B cell (primary cell): ENCODE data around the gene RNLS. TPM values are rescaled to one million over a fixed set of nuclear protein-coding genes. Genes with fewer than 3 reads are reported as not detected.

Source experiments
- ATAC-seq: fragments of 200-7000 bp; cut with Tn5 transposase; one replicate; pipeline ENCODE4 v1.10.0; 2021; ENCODE audit warnings: low read depth, mild to moderate bottlenecking, moderate number of reproducible peaks, moderate library complexity
- CTCF ChIA-PET: fragments of 350-600 bp; sonication (Branson Sonifier 250); formaldehyde crosslinking; loops from one replicate; lab custom pipeline; 2021; ENCODE audit warnings: antibody characterized with exemption, inconsistent platforms; lab: Charles Lee
- POLR2A ChIA-PET: fragments of 350-600 bp; sonication (Branson Sonifier 250); formaldehyde crosslinking; loops from one replicate; lab custom pipeline; 2021; ENCODE audit warnings: antibody characterized with exemption; lab: Charles Lee
- DNase-seq: peaks from one replicate; pipeline ENCODE4 v3.0.0; 2013
- H2AFZ ChIP-seq: 2 replicates; pipeline ENCODE4 v1.6.1; 2012; ENCODE audit warnings: mild to moderate bottlenecking, low read depth, low read length; ENCODE audit not compliant: insufficient read depth, poor library complexity, severe bottlenecking
- H3K27ac ChIP-seq, 2 donors: 1 replicate in 1 of 2; 2 replicates in 1 of 2; pipeline ENCODE4 v1.5.1; 2012 to 2013; ENCODE audit warnings: low read length in 2 of 2, mild to moderate bottlenecking in 2 of 2, moderate library complexity in 1 of 2
- H3K27me3 ChIP-seq, 4 experiments: fragments of 200-600 bp in 1 of 4; sonication (generic) in 1 of 4; replicated peaks in 1 of 4; 1 replicate in 2 of 4; 2 replicates in 2 of 4; pipeline versions ENCODE4 v1.6.1 to v1.7.0; 2013 to 2016; ENCODE audit warnings: low read length in 3 of 4, mild to moderate bottlenecking in 2 of 4, mixed read lengths in 1 of 4, moderate library complexity in 1 of 4; ENCODE audit not compliant: insufficient read depth in 4 of 4, control insufficient read depth in 3 of 4; ENCODE audit errors: control extremely low read depth in 1 of 4
- H3K36me3 ChIP-seq, 2 experiments: replicated peaks in 1 of 2; 1 replicate in 1 of 2; 2 replicates in 1 of 2; pipeline versions ENCODE4 v1.6.1 to v1.7.1; 2013; ENCODE audit warnings: low read length in 1 of 2; ENCODE audit not compliant: insufficient read depth in 2 of 2, control insufficient read depth in 1 of 2; ENCODE audit errors: control extremely low read depth in 1 of 2, extremely low read depth in 1 of 2
- H3K4me1 ChIP-seq, 2 donors: fragments of 200-600 bp in 1 of 2; sonication (generic) in 1 of 2; 1 replicate in 1 of 2; 2 replicates in 1 of 2; pipeline versions ENCODE4 v1.5.1 to v1.6.1; 2013 to 2017; ENCODE audit warnings: low read length in 2 of 2; ENCODE audit not compliant: control insufficient read depth in 2 of 2, insufficient read depth in 2 of 2
- H3K4me2 ChIP-seq: replicated peaks from 2 replicates; pipeline ENCODE3; 2012; ENCODE audit warnings: mild to moderate bottlenecking, low read depth, low read length; ENCODE audit not compliant: poor library complexity, severe bottlenecking
- H3K4me3 ChIP-seq, 5 experiments: fragments of 200-600 bp in 1 of 5; sonication (generic) in 1 of 5; 1 replicate in 3 of 5; 2 replicates in 2 of 5; pipeline versions ENCODE4 v1.5.1 to v1.7.0; 2011 to 2016; ENCODE audit warnings: low read length in 4 of 5, mild to moderate bottlenecking in 4 of 5, low read depth in 2 of 5, control low read depth in 1 of 5, moderate library complexity in 1 of 5; ENCODE audit not compliant: insufficient read depth in 1 of 5; ENCODE audit errors: control extremely low read depth in 1 of 5, extremely low read depth in 1 of 5
- H3K79me2 ChIP-seq: fragments of 200-600 bp; sonication (generic); one replicate; pipeline ENCODE4 v1.6.0; 2016; ENCODE audit warnings: low read length; ENCODE audit not compliant: control insufficient read depth, insufficient read depth
- H3K9ac ChIP-seq: fragments of 200-600 bp; sonication (generic); 2 replicates; pipeline ENCODE4 v1.6.1; 2017; ENCODE audit warnings: mild to moderate bottlenecking, low read length, moderate library complexity
- H3K9me3 ChIP-seq, 3 donors: one replicate each; pipeline versions ENCODE4 v1.6.1 to v1.7.1; 2013; ENCODE audit warnings: low read length in 2 of 3; ENCODE audit not compliant: control insufficient read depth in 2 of 3, insufficient read depth in 1 of 3; ENCODE audit errors: control extremely low read depth in 1 of 3
- H4K20me1 ChIP-seq: 2 replicates; pipeline ENCODE4 v1.6.0; 2012; ENCODE audit warnings: mild to moderate bottlenecking, low read length; ENCODE audit not compliant: insufficient read depth, control insufficient read depth, poor library complexity, severe bottlenecking
- H3K27ac Mint-ChIP-seq: one replicate; pipeline ENCODE4 v1.8.0; 2021; ENCODE audit warnings: mixed read lengths
- H3K27me3 Mint-ChIP-seq: one replicate; pipeline ENCODE4 v1.8.0; 2021; ENCODE audit warnings: mixed read lengths
- H3K4me1 Mint-ChIP-seq: one replicate; pipeline ENCODE4 v1.8.0; 2021; ENCODE audit warnings: mixed read lengths
- H3K4me3 Mint-ChIP-seq: one replicate; pipeline ENCODE4 v1.8.0; 2021; ENCODE audit warnings: mixed read lengths
- H3K9me3 Mint-ChIP-seq: one replicate; pipeline ENCODE4 v1.8.0; 2022; ENCODE audit warnings: mixed read lengths; ENCODE audit not compliant: insufficient read depth
- CTCF ChIP-seq: fragments of 200-600 bp; IDR thresholded peaks from one replicate; pipeline ENCODE4 v1.8.0; 2022; ENCODE audit warnings: antibody characterized with exemption, mild to moderate bottlenecking
- EZH2 ChIP-seq: IDR thresholded peaks from 2 replicates; pipeline ENCODE4 v1.6.1; 2012; ENCODE audit warnings: borderline replicate concordance, low read depth, mild to moderate bottlenecking, moderate library complexity, low read length; ENCODE audit not compliant: insufficient read depth, poor library complexity, severe bottlenecking
- WGBS: methylation state at CpG from one replicate; pipeline ENCODE4 v1.1.5; 2013; ENCODE audit warnings: missing lambda C conversion rate; ENCODE audit not compliant: insufficient coverage; 5-methylcytosine and 5-hydroxymethylcytosine counted together
- intact Hi-C: fragments of 100-400 bp; cut with micrococcal nuclease; formaldehyde crosslinking; loops from one replicate; pipeline ENCODE4 v1.10.0; 2022
- polyA plus RNA-seq: library from polyadenylated mRNA; depleted of rRNA; stranded (reverse); fragments of >200 nt; gene quantifications from 2 replicates; pipeline ENCODE4 v1.2.3, GENCODE V29; 2012
- total RNA-seq, 2 donors: library from RNA; stranded (reverse); fragments of 120-200 nt in 1 of 2; gene quantifications; 1 replicate in 1 of 2; 2 replicates in 1 of 2; pipeline versions ENCODE4 v1.2.3 to v1.2.4, GENCODE V29; 2013 to 2022

The RNLS gene
- total and polyA plus RNA-seq, 2 donors (not counting 1 experiment from before 2014, with no cell fraction given), result 3.5 to 7.5 TPM

DNA sequence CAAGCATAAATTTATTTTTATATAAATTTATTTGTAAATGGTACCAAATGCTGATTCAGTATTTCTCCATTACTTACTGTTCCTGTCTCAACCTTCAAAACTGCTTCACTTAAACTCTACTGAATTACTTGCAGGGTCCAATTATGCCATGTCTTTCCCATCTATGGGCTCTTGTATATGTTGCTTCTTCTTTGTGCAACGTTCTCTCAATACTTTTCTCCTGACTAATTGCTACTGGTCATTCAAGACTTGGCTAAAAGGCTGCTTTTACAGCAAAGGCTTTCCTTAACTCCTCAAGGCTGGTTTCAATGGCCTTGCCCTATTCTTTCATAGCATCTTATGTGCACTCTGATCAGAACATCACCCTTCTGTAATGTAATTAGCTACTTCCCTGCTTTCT lies 67.9 kb downstream of the RNLS start:
- Mint-ChIP-seq H3K4me3 (no peak overlapping the region), H3K27me3 (no peaks in the 10 kb centered on the region), H3K27ac (no peak overlapping the region), H3K9me3 (no peaks in the 10 kb centered on the region), H3K4me1 (no peaks in the 10 kb centered on the region)
- Histone ChIP-seq H3K79me2 (no peaks in the 10 kb centered on the region), H4K20me1 (no peaks in the 10 kb centered on the region), H3K9me3 (no peaks in the 10 kb centered on the region), H3K36me3 (no peaks in the 10 kb centered on the region), H3K9ac (no peak overlapping the region), H3K4me1 (no peaks in the 10 kb centered on the region), H3K27ac (no peak overlapping the region), H2AFZ (no peak overlapping the region), H3K4me3 (no peak overlapping the region), H3K27me3 (no peaks in the 10 kb centered on the region), H3K4me2 (no peak overlapping the region)
- no peak for ATAC-seq
- ChIA-PET POLR2A (no interaction called here), CTCF (no interaction called here)
- no peak for DNase-seq
- TF ChIP-seq EZH2 (no peak), CTCF (no peak)
- 89% methylated on average over 1 of the region's 1 CpG for WGBS
- intact Hi-C loops, result no loop called here

DNA sequence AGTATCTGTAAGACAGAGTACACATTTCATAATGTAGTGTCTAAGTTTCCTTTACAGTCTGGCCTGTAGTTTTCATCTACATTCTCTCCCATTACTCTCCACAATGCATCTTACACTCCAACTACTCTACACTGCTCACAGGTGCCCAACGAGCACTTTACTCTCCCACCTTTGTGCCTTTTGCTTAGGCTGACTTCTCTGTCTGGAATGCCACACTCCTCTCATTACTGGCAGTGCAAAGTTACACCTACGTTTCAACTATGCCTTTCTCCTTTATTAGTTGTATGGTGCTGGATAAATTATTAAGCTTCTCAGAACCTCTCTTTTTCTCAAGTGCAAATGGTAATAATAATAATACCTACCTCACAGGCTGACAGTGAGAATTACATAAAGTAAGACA lies 70.5 kb downstream of the RNLS start:
- CTCF ChIA-PET, result interaction anchor here (0.5 kb wide), 1 partner anchor 546 kb away, joined by 3 read pairs; no protein-coding TSS in a partner anchor
- POLR2A ChIA-PET, result no interaction called here
- Mint-ChIP-seq H3K4me3 (no peak overlapping the region), H3K27me3 (no peaks in the 10 kb centered on the region), H3K9me3 (no peaks in the 10 kb centered on the region), H3K27ac (no peak overlapping the region), H3K4me1 (peaks cover 3% of the 10 kb centered on the region)
- no peak for TF ChIP-seq EZH2
- no peak for TF ChIP-seq CTCF
- Histone ChIP-seq H3K36me3 (no peaks in the 10 kb centered on the region), H2AFZ (no peak overlapping the region), H4K20me1 (no peaks in the 10 kb centered on the region), H3K79me2 (no peaks in the 10 kb centered on the region), H3K4me2 (no peak overlapping the region), H3K9ac (no peak overlapping the region), H3K27me3 (no peaks in the 10 kb centered on the region), H3K4me3 (no peak overlapping the region), H3K4me1 (no peaks in the 10 kb centered on the region), H3K27ac (no peak overlapping the region), H3K9me3 (no peaks in the 10 kb centered on the region)
- ATAC-seq (no peak), DNase-seq (no peak)
- 100% methylated on average over 1 of the region's 2 CpGs for WGBS
- intact Hi-C loops, result no loop called here
